K562 (cell line): ENCODE results near the gene ME3. TPM values are rescaled to one million over a fixed set of nuclear protein-coding genes. Genes with fewer than 3 reads are reported as not detected.

Source experiments
- ATAC-seq: fragments of 200-7000 bp; cut with Tn5 transposase; 3 replicates; pipeline ENCODE4 v1.9.1; 2020; ENCODE audit warnings: moderate library complexity
- BruUV-seq: library from RNA; stranded (reverse); fragments of 400-500 nt; replicated peaks from 2 replicates; lab custom pipeline; 2021; lab: Mats Ljungman, UMichigan
- CTCF ChIA-PET: fragments of 300-600 bp; formaldehyde crosslinking; extraction: SDS; loops from one replicate; lab custom pipeline; 2021; ENCODE audit warnings: low intra/inter-chr PET ratio; lab: Yijun Ruan, JAX
- POLR2A ChIA-PET: fragments of 300-600, 350-650 bp; sonication (Branson Sonifier 250); formaldehyde crosslinking; extraction: SDS; loops from one replicate; lab custom pipeline; 2021; ENCODE audit warnings: antibody characterized with exemption, inconsistent platforms; lab: Yijun Ruan, JAX
- DNase-seq, 4 experiments: peaks; one replicate each; pipeline versions ENCODE4 v3.0.0 to v3.0.0-alpha.2; 2011 to 2018; ENCODE audit warnings: low spot score in 3 of 4, mixed read lengths in 3 of 4; ENCODE audit errors: extremely low read depth in 1 of 4
- FAIRE-seq: peaks from 2 replicates; lab custom pipeline; 2011; peaks lifted over from hg19 to GRCh38; lab: Jason Lieb, UNC
- H2AFZ ChIP-seq: 2 replicates; pipeline ENCODE4 v1.6.0; 2011; ENCODE audit warnings: low read depth, low read length, control low read depth, inconsistent platforms
- H3K27ac ChIP-seq: fragments of 200-600 bp; 3 replicates; pipeline ENCODE4 v1.8.0; 2011; ENCODE audit warnings: low read depth, mild to moderate bottlenecking, control low read depth, inconsistent platforms, low read length, moderate library complexity, mixed read lengths; ENCODE audit errors: extremely low read depth
- H3K27me3 ChIP-seq, 2 experiments: fragments of 300-600 bp in 1 of 2; 2 replicates in 1 of 2; 3 replicates in 1 of 2; pipeline versions ENCODE4 v1.6.0 to v1.8.0; 2011; ENCODE audit warnings: inconsistent platforms in 2 of 2, low read length in 2 of 2, mild to moderate bottlenecking in 1 of 2, mixed read lengths in 1 of 2, moderate library complexity in 1 of 2; ENCODE audit not compliant: control insufficient read depth in 2 of 2, insufficient read depth in 2 of 2
- H3K36me3 ChIP-seq: fragments of 300-600 bp; 3 replicates; pipeline ENCODE4 v1.8.0; 2011; ENCODE audit warnings: mild to moderate bottlenecking, low read length, inconsistent platforms; ENCODE audit not compliant: control insufficient read depth, insufficient read depth
- H3K4me1 ChIP-seq, 2 experiments: fragments of 200-600 bp in 1 of 2; replicated peaks in 1 of 2; 2 replicates in 1 of 2; 3 replicates in 1 of 2; pipeline versions ENCODE4 v1.5.1 to v1.8.0; 2011; ENCODE audit warnings: inconsistent platforms in 2 of 2, low read length in 2 of 2, mild to moderate bottlenecking in 1 of 2, mixed read lengths in 1 of 2, moderate library complexity in 1 of 2; ENCODE audit not compliant: control insufficient read depth in 2 of 2, insufficient read depth in 2 of 2
- H3K4me2 ChIP-seq: 2 replicates; pipeline ENCODE4 v1.6.1; 2011; ENCODE audit warnings: low read length, control low read depth, inconsistent platforms, mixed read lengths; ENCODE audit not compliant: insufficient read depth
- H3K4me3 ChIP-seq: fragments of 200-600 bp; sonication (generic), shearing (Covaris generic); 2 replicates; pipeline ENCODE4 v1.5.1; 2016; ENCODE audit warnings: control low read depth, inconsistent platforms
- H3K79me2 ChIP-seq: fragments of 200-600 bp; 3 replicates; pipeline ENCODE4 v1.8.0; 2011; ENCODE audit warnings: low read length, inconsistent platforms; ENCODE audit not compliant: control insufficient read depth, insufficient read depth
- H3K9ac ChIP-seq, 2 experiments: 2 replicates each; pipeline versions ENCODE4 v1.6.0 to v1.6.1; 2011; ENCODE audit warnings: low read depth in 2 of 2, low read length in 2 of 2, control low read depth in 1 of 2, inconsistent platforms in 1 of 2, mild to moderate bottlenecking in 1 of 2, mixed read lengths in 1 of 2; ENCODE audit not compliant: insufficient read depth in 1 of 2
- H3K9me1 ChIP-seq: one replicate; pipeline ENCODE4 v1.6.0; 2011; ENCODE audit warnings: inconsistent platforms, mild to moderate bottlenecking, low read length, moderate library complexity; ENCODE audit not compliant: control insufficient read depth, insufficient read depth
- H3K9me3 ChIP-seq: replicated peaks from 2 replicates; pipeline ENCODE4 v1.5.1; 2011; ENCODE audit warnings: low read depth, low read length, inconsistent platforms; ENCODE audit not compliant: control insufficient read depth, insufficient read depth
- H4K20me1 ChIP-seq: replicated peaks from 2 replicates; pipeline ENCODE4 v1.6.1; 2011; ENCODE audit warnings: low read length, inconsistent platforms, mixed read lengths; ENCODE audit not compliant: control insufficient read depth, insufficient read depth
- AFF4 ChIP-seq: sonication (generic); formaldehyde crosslinking; IDR thresholded peaks from 2 replicates; pipeline ENCODE4 v1.8.0; 2023; ENCODE audit warnings: mild to moderate bottlenecking, missing genetic modification reagents
- CREB1 ChIP-seq, 2 experiments: sonication (generic) in 1 of 2; formaldehyde crosslinking in 1 of 2; IDR thresholded peaks; 2 replicates each; pipeline versions ENCODE4 v1.6.1 to v1.8.0; 2012 to 2022; ENCODE audit warnings: inconsistent platforms in 1 of 2, mild to moderate bottlenecking in 1 of 2, missing genetic modification reagents in 1 of 2, moderate library complexity in 1 of 2
- CREB3 ChIP-seq: fragments of 450-650 bp; conservative IDR thresholded peaks from 2 replicates; pipeline ENCODE4 v1.6.1; 2016; ENCODE audit warnings: missing genetic modification characterization, low read depth, mild to moderate bottlenecking, missing compliant biosample characterization, moderate library complexity
- DIDO1 ChIP-seq: fragments of 450-650 bp; IDR thresholded peaks from 2 replicates; pipeline ENCODE4 v1.6.1; 2016; ENCODE audit warnings: low read depth, missing biosample characterization, missing genetic modification characterization
- ELF2 ChIP-seq: fragments of 250-450 bp; sonication (Bioruptor Pico); IDR thresholded peaks from 2 replicates; pipeline ENCODE4 v1.5.0; 2021; ENCODE audit warnings: mild to moderate bottlenecking
- MEF2A ChIP-seq: IDR thresholded peaks from 2 replicates; pipeline ENCODE4 v1.6.1; 2011; ENCODE audit warnings: low read depth, mild to moderate bottlenecking, low read length, moderate library complexity; ENCODE audit not compliant: control insufficient read depth
- RBBP5 ChIP-seq: fragments of 200-600 bp; sonication (generic); IDR thresholded peaks from 2 replicates; pipeline ENCODE4 v1.6.1; 2012; ENCODE audit warnings: borderline replicate concordance, mild to moderate bottlenecking, low read length, control low read depth, inconsistent platforms; ENCODE audit not compliant: insufficient read depth, poor library complexity, severe bottlenecking
- SNAPC5 ChIP-seq: fragments of 250-450 bp; sonication (Bioruptor Pico); IDR thresholded peaks from 2 replicates; pipeline ENCODE4 v1.8.0; 2021; ENCODE audit warnings: moderate library complexity, mild to moderate bottlenecking, inconsistent platforms
- TBP ChIP-seq: optimal IDR thresholded peaks from 2 replicates; pipeline ENCODE3; 2011; ENCODE audit warnings: low read depth, low read length, improper control_type of control experiment
- TRIM25 ChIP-seq: fragments of 450-650 bp; IDR thresholded peaks from 2 replicates; pipeline ENCODE4 v1.7.0; 2016; ENCODE audit warnings: borderline replicate concordance
- ZFP30 ChIP-seq: fragments of 250-450 bp; sonication (Bioruptor Pico); IDR thresholded peaks from 2 replicates; pipeline ENCODE4 v1.8.0; 2022; ENCODE audit warnings: moderate library complexity, mild to moderate bottlenecking, inconsistent platforms, borderline replicate concordance
- ZNF707 ChIP-seq: fragments of 250-450 bp; sonication (Bioruptor Pico); conservative IDR thresholded peaks from 2 replicates; pipeline ENCODE4 v1.8.0; 2022; ENCODE audit warnings: inconsistent platforms, mild to moderate bottlenecking, moderate library complexity
- ZNF76 ChIP-seq: fragments of 250-450 bp; sonication (Bioruptor Pico); IDR thresholded peaks from 2 replicates; pipeline ENCODE4 v1.4.0; 2020; ENCODE audit warnings: mild to moderate bottlenecking, moderate library complexity, borderline replicate concordance
- in situ Hi-C: fragments of 300-500 bp; cut with MboI; formaldehyde crosslinking; loops from 4 replicates; pipeline ENCODE4 v1.15.0; 2018; ENCODE audit warnings: inconsistent platforms, mixed read lengths
- intact Hi-C: fragments of 100-400 bp; cut with micrococcal nuclease; formaldehyde crosslinking; loops from 2 replicates; pipeline ENCODE4 v1.14.2; 2022
- polyA plus RNA-seq, 8 experiments: library from polyadenylated mRNA; depleted of rRNA in 4 of 8; stranded (reverse) in 5 of 8; unstranded in 3 of 8; fragments of >200 nt; fragmentation: Nextera tagmentation in 2 of 8; fragmentation: Illumina TruSeq in 1 of 8; extraction: Ambion mirVana in 2 of 8; extraction: Trizol in 1 of 8; gene quantifications; 2 replicates each; pipeline versions ENCODE4 v1.2.1 to v1.2.3, GENCODE V29; 2011 to 2014; ENCODE audit warnings: inconsistent platforms in 1 of 8, missing spikeins in 1 of 8
- total RNA-seq, 7 experiments: library from RNA; depleted of rRNA in 6 of 7; stranded (reverse); fragments of >200 nt in 6 of 7; fragmentation: Illumina TruSeq in 2 of 7; extraction: Trizol in 2 of 7; gene quantifications; 2 replicates each; pipeline versions ENCODE4 v1.2.1 to v1.2.3, GENCODE V29; 2011 to 2021; ENCODE audit warnings: low replicate concordance in 1 of 7

ME3 gene
- total and polyA plus RNA-seq, 9 of the 15 experiments (the other 6 are each of a cell fraction or from before 2014, with no cell fraction given), result not detected

- CTCF ChIA-PET, result no interaction called here
- in situ Hi-C loops, result no loop called here
- H3K4me1 ChIP-seq, result no peaks in the 10 kb centered on the region
- TF ChIP-seq ELF2 (CRISPR knock-in tag) (no peak), ZNF76 (CRISPR knock-in tag) (no peak), SNAPC5 (CRISPR knock-in tag) (no peak), AFF4 (CRISPR knock-in tag) (no peak), ZFP30 (CRISPR knock-in tag) (no peak), TBP (no peak), CREB3 (no peak), TRIM25 (no peak), RBBP5 (no peak), CREB1 (IDR thresholded peaks at IDR 0.05) (no peak), CREB1 (CRISPR knock-in tag; IDR thresholded peaks at IDR 0.05) (no peak), DIDO1 (tag) (no peak), ZNF707 (CRISPR knock-in tag) (no peak), MEF2A (no peak)
Measured at GRCh38 chr11:86637988-86638387, 34.4 kb downstream of the ME3 start.

More at GRCh38 chr11:86637988-86638387, 34.4 kb downstream of the ME3 start:
- intact Hi-C loops, result no loop called here
- Histone ChIP-seq H3K9me1 (no peaks in the 10 kb centered on the region), H3K27me3 (peaks cover 0 to 7% of the 10 kb centered on the region in 2 experiments; a peak in 1 of 5 replicates), H3K4me2 (no peak overlapping the region), H3K4me3 (no peak overlapping the region), H2AFZ (no peak overlapping the region), H3K27ac (no peak overlapping the region), H3K36me3 (no peaks in the 10 kb centered on the region), H3K9ac (no peak overlapping the region), H3K79me2 (no peaks in the 10 kb centered on the region), H4K20me1 (no peaks in the 10 kb centered on the region), H3K9me3 (no peaks in the 10 kb centered on the region)
- DNase-seq (no peak), ATAC-seq (no peak), FAIRE-seq (no peak)
- POLR2A ChIA-PET, result no interaction called here
- no TSS peak for BruUV-seq
